ENCODE measurements around the gene CDH22. TPM values are rescaled to one million over a fixed set of nuclear protein-coding genes. Genes with fewer than 3 reads are reported as not detected.

CDH22 gene
- total RNA-seq, 1 experiment from 2014 or later, result not detected

DNA sequence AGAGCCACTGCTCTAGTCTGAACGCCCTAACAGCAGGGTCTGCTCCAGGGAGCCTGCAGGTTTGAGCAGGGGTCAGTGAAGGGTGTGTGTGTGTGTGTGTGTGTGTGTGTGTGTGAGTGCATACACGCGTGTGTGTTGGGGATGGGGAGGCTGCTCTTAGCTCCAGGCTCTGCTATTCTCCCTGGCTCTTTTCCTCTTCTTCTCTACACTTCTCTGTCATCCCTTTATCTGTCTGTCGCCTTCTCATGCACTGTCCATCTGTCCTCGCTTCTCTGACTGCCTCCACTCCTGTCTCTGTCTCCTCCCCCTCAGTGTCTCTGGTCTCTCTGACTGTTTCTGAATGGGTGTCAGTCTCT, 3.4 kb upstream of the CDH22 start:
- BruUV-seq (replicated peaks), result no TSS peak
- ChIA-PET POLR2A (no interaction called here), CTCF (no interaction called here)
- ATAC-seq, result no peak
- Histone ChIP-seq H3K27me3 (ENCODE audit: control insufficient read depth, insufficient read depth, low read length) (peaks cover 40% of the 10 kb centered on the region), H3K4me3 (ENCODE audit: low read depth in 2 of 2, low read length in 2 of 2) (no peak overlapping the region), H3K4me1 (ENCODE audit: control insufficient read depth, insufficient read depth, low read length) (peaks cover 5% of the 10 kb centered on the region; the same call in 1 of the 2 replicates), H3K36me3 (ENCODE audit: control insufficient read depth, insufficient read depth, low read length) (no peaks in the 10 kb centered on the region; the same call in 1 of the 2 replicates), H3K27ac (ENCODE audit: low read length) (no peak overlapping the region), H3K9me3 (ENCODE audit: control insufficient read depth, insufficient read depth, low read depth, low read length) (no peaks in the 10 kb centered on the region)
- intact Hi-C loops (cut with micrococcal nuclease; ENCODE audit: unreplicated experiment), result no loop called here
- in situ Hi-C loops (cut with HindIII; ENCODE audit: low pct_unique_long_range_greater_than_20kb, low sequenced_read_pairs), result no loop called here
- no peak for DNase-seq (ENCODE audit: low read depth, low spot score)
- TF ChIP-seq POLR2AphosphoS5 (IDR thresholded peaks at IDR 0.05; ENCODE audit: low read depth, low read length) (no peak), TCF7L2 (IDR thresholded peaks at IDR 0.05; ENCODE audit: low read depth, low read length) (no peak), SIN3A (IDR thresholded peaks at IDR 0.05; ENCODE audit: borderline replicate concordance, insufficient read depth, low read depth, low read length) (no peak)
- TF ChIP-seq, protein P1, sequence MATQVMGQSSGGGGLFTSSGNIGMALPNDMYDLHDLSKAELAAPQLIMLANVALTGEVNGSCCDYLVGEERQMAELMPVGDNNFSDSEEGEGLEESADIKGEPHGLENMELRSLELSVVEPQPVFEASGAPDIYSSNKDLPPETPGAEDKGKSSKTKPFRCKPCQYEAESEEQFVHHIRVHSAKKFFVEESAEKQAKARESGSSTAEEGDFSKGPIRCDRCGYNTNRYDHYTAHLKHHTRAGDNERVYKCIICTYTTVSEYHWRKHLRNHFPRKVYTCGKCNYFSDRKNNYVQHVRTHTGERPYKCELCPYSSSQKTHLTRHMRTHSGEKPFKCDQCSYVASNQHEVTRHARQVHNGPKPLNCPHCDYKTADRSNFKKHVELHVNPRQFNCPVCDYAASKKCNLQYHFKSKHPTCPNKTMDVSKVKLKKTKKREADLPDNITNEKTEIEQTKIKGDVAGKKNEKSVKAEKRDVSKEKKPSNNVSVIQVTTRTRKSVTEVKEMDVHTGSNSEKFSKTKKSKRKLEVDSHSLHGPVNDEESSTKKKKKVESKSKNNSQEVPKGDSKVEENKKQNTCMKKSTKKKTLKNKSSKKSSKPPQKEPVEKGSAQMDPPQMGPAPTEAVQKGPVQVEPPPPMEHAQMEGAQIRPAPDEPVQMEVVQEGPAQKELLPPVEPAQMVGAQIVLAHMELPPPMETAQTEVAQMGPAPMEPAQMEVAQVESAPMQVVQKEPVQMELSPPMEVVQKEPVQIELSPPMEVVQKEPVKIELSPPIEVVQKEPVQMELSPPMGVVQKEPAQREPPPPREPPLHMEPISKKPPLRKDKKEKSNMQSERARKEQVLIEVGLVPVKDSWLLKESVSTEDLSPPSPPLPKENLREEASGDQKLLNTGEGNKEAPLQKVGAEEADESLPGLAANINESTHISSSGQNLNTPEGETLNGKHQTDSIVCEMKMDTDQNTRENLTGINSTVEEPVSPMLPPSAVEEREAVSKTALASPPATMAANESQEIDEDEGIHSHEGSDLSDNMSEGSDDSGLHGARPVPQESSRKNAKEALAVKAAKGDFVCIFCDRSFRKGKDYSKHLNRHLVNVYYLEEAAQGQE (IDR thresholded peaks at IDR 0.05; ENCODE audit: insufficient read depth in 1 of 2, low read depth in 2 of 2, low read length in 1 of 2), result no peak
- TF ChIP-seq, protein P2, sequence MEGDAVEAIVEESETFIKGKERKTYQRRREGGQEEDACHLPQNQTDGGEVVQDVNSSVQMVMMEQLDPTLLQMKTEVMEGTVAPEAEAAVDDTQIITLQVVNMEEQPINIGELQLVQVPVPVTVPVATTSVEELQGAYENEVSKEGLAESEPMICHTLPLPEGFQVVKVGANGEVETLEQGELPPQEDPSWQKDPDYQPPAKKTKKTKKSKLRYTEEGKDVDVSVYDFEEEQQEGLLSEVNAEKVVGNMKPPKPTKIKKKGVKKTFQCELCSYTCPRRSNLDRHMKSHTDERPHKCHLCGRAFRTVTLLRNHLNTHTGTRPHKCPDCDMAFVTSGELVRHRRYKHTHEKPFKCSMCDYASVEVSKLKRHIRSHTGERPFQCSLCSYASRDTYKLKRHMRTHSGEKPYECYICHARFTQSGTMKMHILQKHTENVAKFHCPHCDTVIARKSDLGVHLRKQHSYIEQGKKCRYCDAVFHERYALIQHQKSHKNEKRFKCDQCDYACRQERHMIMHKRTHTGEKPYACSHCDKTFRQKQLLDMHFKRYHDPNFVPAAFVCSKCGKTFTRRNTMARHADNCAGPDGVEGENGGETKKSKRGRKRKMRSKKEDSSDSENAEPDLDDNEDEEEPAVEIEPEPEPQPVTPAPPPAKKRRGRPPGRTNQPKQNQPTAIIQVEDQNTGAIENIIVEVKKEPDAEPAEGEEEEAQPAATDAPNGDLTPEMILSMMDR (IDR thresholded peaks at IDR 0.05), result no peak

DNA sequence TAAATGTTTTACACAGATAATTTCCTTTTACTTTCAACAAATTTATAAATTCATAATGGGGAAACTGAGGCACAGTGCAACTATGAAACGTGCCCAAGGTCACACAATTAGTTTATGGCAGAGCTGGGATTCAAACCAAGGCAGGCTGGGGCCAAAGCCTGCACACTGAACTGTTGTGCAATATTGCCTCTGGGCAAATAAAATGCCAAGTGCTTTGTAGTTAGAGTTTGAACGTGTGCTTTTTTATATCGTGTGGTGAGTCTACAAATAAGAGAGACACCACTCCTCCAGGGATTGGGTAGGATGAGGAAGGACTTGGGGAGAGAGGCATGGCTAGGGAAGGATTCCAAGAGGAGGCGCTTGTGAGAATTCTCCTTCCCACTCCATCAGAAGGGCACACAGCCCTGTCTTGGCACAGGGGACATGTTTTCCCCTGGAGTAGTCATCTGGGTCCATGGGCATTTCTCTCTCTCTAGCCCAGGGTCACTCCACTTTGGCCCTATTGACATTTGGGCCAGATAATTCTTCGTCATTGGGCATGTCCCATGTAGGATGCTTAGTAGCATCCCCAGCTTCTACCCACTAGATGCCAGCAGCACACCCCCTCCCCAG, 2.8 kb upstream of the CDH22 start:
- no TSS peak for BruUV-seq (replicated peaks)
- H3K27me3 ChIP-seq (ENCODE audit: control insufficient read depth, insufficient read depth, low read length), result peaks cover 44% of the 10 kb centered on the region
- CTCF ChIA-PET, result no interaction called here
- in situ Hi-C loops (cut with HindIII; ENCODE audit: low pct_unique_long_range_greater_than_20kb, low sequenced_read_pairs) (no loop called here), intact Hi-C loops (cut with micrococcal nuclease; ENCODE audit: unreplicated experiment) (no loop called here)
- H3K4me3 ChIP-seq (ENCODE audit: low read depth in 2 of 2, low read length in 2 of 2), result no peak overlapping the region
- H3K27ac ChIP-seq (ENCODE audit: low read length), result no peak overlapping the region
- no peaks in the 10 kb centered on the region; the same call in 1 of the 2 replicates for H3K36me3 ChIP-seq (ENCODE audit: control insufficient read depth, insufficient read depth, low read length)
- peaks cover 5% of the 10 kb centered on the region; the same call in 1 of the 2 replicates for H3K4me1 ChIP-seq (ENCODE audit: control insufficient read depth, insufficient read depth, low read length)
- TF ChIP-seq, protein P2 (IDR thresholded peaks at IDR 0.05), result no peak
- no peak for TF ChIP-seq POLR2AphosphoS5 (IDR thresholded peaks at IDR 0.05; ENCODE audit: low read depth, low read length)
- no peak for TF ChIP-seq TCF7L2 (IDR thresholded peaks at IDR 0.05; ENCODE audit: low read depth, low read length)
- TF ChIP-seq, protein P1 (IDR thresholded peaks at IDR 0.05; ENCODE audit: insufficient read depth in 1 of 2, low read depth in 2 of 2, low read length in 1 of 2), result no peak
- no peak for TF ChIP-seq SIN3A (IDR thresholded peaks at IDR 0.05; ENCODE audit: borderline replicate concordance, insufficient read depth, low read depth, low read length)
- POLR2A ChIA-PET, result no interaction called here
- no peak for ATAC-seq
- no peak for DNase-seq (ENCODE audit: low read depth, low spot score)
- H3K9me3 ChIP-seq (ENCODE audit: control insufficient read depth, insufficient read depth, low read depth, low read length), result no peaks in the 10 kb centered on the region
